T-helper 1 cell treated with Interleukin-12 subunit alpha and Interleukin-12 subunit beta and Interleukin-4 antibody, amounts not matched to agents 30 ng/mL and 1 ng/mL, for 36 hours (primary cell): ENCODE data around the gene RFTN1. TPM values are rescaled to one million over a fixed set of nuclear protein-coding genes. Genes with fewer than 3 reads are reported as not detected.

Source experiments
- intact Hi-C: fragments of 100-400 bp; cut with micrococcal nuclease; formaldehyde crosslinking; loops from one replicate; pipeline ENCODE4 v1.15.1; 2024
- total RNA-seq: library from RNA; stranded (reverse); gene quantifications from 2 replicates; pipeline ENCODE4 v1.2.3, GENCODE V29; 2022

The RFTN1 gene
- total RNA-seq, 1 donor from 2014 or later: 90.3 TPM

GRCh38 chr3:16385151-16385550 is 128.3 kb downstream of the RFTN1 start:
- intact Hi-C loops: loop anchor here (1.0 kb wide), 1 partner anchor 8 kb away; no protein-coding TSS in a partner anchor

GRCh38 chr3:16383864-16384263 is 129.6 kb downstream of the RFTN1 start:
- intact Hi-C loops: no loop called here

- intact Hi-C loops: no loop called here
Observed at GRCh38 chr3:16382845-16383244, 130.7 kb downstream of the RFTN1 start.

- intact Hi-C loops: no loop called here
Observed at GRCh38 chr3:16381426-16381825, 132.1 kb downstream of the RFTN1 start.

- intact Hi-C loops: no loop called here
Observed at GRCh38 chr3:16380421-16380820, 133.1 kb downstream of the RFTN1 start.

- intact Hi-C loops: loop anchor here (1.0 to 2.0 kb wide), 5 partner anchors 41 to 101 kb away; no protein-coding TSS in a partner anchor
Observed at GRCh38 chr3:16379838-16380237, 133.7 kb downstream of the RFTN1 start.

GRCh38 chr3:16378920-16379319 is 134.6 kb downstream of the RFTN1 start:
- intact Hi-C loops: loop anchor here (1.0 to 2.0 kb wide), 5 partner anchors 40 to 102 kb away; no protein-coding TSS in a partner anchor

- intact Hi-C loops: loop anchor here (2.0 kb wide), 4 partner anchors 40 to 90 kb away; no protein-coding TSS in a partner anchor
Observed at GRCh38 chr3:16378415-16378814, 135.1 kb downstream of the RFTN1 start.

GRCh38 chr3:16377847-16378302 is 135.6 kb downstream of the RFTN1 start:
- intact Hi-C loops: loop anchor here (1.0 to 2.0 kb wide), 7 partner anchors 7 to 133 kb away; partner anchors contain the start of genes DPH3 and OXNAD1

- intact Hi-C loops: loop anchor here (1.0 to 2.0 kb wide), 3 partner anchors 8 to 134 kb away; partner anchors contain the start of genes DPH3 and OXNAD1
Observed at GRCh38 chr3:16377196-16377595, 136.3 kb downstream of the RFTN1 start.

- intact Hi-C loops: loop anchor here (2.0 kb wide), 1 partner anchor 111 kb away; the partner anchor contains the start of genes DPH3 and OXNAD1
Observed at GRCh38 chr3:16375891-16376290, 137.6 kb downstream of the RFTN1 start.

GRCh38 chr3:16374935-16375245 is 138.6 kb downstream of the RFTN1 start:
- intact Hi-C loops: no loop called here

GRCh38 chr3:16374047-16374934 is 139.2 kb downstream of the RFTN1 start:
- intact Hi-C loops: no loop called here

- intact Hi-C loops: no loop called here
Observed at GRCh38 chr3:16373341-16373946, 140.1 kb downstream of the RFTN1 start.

GRCh38 chr3:16372362-16373292 is 140.9 kb downstream of the RFTN1 start:
- intact Hi-C loops: no loop called here

GRCh38 chr3:16370872-16371740 is 142.4 kb downstream of the RFTN1 start:
- intact Hi-C loops: no loop called here

- intact Hi-C loops: no loop called here
Observed at GRCh38 chr3:16370503-16370871, 143.0 kb downstream of the RFTN1 start.

- intact Hi-C loops: no loop called here
Observed at GRCh38 chr3:16369885-16370284, 143.6 kb downstream of the RFTN1 start.

- intact Hi-C loops: no loop called here
Observed at GRCh38 chr3:16369276-16369675, 144.2 kb downstream of the RFTN1 start.

- intact Hi-C loops: no loop called here
Observed at GRCh38 chr3:16366581-16366980, 146.9 kb downstream of the RFTN1 start.
